Activated CD8-positive, alpha-beta memory T cell treated with anti-CD3 and anti-CD28 coated beads for 24 hours (primary cell): ENCODE data around the gene CBX7.

Experiments used
- DNase-seq: peaks from one replicate; pipeline ENCODE4 v3.0.0-alpha.2; 2020

Gene CBX7

GRCh38 chr22:39122772-39123470 is 29.6 kb downstream of the CBX7 start:
- no peak for DNase-seq

GRCh38 chr22:39120983-39121382 is 31.5 kb downstream of the CBX7 start:
- no peak for DNase-seq

DNA sequence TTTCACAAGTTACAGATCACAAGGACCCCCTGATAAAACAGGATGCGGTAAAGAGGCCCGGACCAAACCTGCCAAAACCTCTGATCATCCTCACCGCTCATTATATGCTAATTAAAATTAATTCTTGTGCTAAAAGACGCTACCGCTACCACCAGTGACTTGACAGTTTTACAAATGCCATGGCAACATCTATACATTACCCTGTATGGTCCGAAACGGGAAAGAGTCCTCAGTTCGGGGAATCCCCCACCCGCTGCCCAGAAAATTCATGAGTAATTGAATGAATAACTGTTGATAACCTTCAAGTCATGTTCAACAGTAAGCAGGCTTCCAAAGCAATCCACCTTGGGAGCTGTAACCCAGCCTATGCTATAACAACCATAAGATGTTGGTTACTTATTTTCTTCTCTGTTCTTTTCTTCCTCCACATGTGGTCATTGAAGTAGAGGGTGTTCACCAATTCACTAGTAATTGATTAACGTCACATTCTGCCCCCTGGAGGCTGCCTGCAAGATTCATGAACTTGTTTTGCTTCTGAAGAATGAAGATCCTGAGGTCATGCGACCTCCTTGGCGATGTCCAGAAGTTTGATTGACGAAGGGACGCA is 34.8 kb downstream of the CBX7 start:
- DNase-seq, result peak; percentile 84

- DNase-seq, result peak; percentile 67
These were observed 36.4 kb downstream of the CBX7 start for GRCh38 chr22:39115977-39116621.

DNA sequence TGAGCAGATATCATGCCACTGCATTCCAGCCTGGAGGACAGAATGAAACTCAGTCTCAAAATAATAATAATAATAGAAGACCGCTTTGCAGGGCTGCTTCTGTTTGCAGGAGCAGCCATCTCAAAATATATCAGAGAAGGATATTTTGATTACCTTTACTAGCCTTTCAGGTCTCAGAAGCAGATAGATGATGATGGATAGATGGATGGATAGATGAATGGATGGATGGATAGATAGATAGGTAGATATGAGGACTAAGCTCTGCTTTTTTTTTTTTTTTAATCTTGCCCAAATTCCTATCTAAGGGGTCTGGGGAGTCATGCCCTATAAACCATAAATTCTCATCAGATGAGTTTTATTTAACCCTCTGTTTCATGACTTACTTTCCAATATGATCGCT is 36.9 kb downstream of the CBX7 start:
- DNase-seq, result no peak

GRCh38 chr22:39114112-39114511 is 38.4 kb downstream of the CBX7 start:
- DNase-seq, result no peak

DNA sequence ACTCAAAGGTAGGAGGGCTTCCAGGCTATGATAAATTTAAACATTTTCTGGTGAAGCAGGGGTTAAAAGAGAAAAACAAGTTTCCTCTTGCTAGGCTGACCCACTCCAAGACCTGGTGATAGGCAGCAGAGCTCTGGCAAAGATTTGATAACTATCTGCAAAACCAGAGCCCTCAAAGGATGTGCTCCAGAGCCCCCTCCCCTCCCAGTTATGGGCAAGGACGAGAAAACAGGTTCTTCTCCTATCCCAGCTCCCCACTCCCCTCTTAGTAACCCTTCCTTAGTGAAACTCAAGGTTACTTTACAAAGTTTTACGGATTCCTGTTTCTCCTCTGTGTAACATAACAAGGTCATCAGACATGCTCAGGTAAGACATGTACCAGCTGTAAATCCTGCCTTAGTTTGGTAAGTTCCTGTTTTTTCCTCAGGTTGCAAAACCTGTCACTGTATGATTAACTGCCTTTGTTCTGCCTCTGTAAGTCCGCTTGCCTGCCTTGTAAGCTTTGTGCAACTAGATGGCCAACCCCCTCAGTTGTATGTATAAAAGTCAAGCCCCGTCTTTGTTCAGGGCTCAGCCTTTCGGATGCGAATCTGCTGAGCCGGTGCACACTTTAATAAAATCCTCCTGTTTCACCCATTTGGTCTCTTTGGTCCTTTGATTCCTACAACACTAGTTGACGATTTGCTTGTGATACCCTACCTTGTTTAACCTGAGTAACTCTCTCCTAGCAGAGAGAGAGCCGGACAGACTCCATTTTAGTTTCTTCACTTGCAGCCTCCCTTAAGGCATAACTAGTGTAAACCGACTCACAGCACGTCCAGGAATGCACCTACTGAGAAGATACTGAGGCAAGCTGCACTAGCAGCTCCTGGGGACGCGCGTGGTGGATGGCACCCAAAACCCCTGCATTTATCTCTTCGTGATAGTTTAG is 41.6 kb downstream of the CBX7 start:
- no peak for DNase-seq

- DNase-seq, result no peak
These were observed 43.1 kb downstream of the CBX7 start for GRCh38 chr22:39109361-39109760.

GRCh38 chr22:39108487-39108886 is 44.0 kb downstream of the CBX7 start:
- DNase-seq, result no peak

DNA sequence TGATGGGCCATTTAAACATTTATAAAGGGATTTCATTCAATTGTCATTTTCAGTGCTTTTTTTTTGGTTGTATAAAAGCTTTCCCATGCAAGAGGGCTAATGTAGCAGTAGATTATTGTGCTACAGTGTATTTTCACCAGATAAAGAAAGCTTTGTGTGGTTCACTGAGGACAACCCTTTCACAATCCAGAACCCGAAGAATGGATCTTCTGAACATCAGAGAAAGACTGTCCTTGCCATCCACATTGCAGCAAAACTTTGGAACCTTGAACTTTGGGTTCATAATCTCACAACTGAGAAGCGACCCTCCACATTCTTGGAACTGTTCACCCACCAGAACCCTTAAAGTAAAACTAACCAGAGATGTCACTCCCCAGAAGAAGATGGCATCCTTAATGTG is 46.2 kb downstream of the CBX7 start:
- no peak for DNase-seq

DNA sequence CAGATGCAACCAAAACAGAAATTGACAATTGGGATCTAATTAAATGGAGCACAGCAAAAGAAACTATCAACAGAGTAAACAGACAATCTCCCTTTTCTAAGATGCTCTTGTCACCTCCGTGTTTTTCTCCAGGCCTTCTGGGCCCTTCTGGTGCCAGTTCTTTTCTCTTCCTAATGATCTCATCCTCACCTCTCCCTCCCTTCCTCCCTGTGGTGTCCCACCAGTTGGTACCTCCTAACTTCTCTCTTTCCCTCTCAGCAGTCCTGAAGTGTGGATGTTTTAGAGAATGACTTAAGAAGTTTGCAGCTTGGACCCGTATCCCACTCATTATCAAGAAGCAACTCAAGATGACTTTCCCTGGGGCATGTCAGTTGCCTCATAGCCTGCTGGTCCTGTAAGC is 49.0 kb downstream of the CBX7 start:
- DNase-seq, result no peak

- DNase-seq, result no peak
These were observed 51.3 kb downstream of the CBX7 start for GRCh38 chr22:39101226-39101625.

DNA sequence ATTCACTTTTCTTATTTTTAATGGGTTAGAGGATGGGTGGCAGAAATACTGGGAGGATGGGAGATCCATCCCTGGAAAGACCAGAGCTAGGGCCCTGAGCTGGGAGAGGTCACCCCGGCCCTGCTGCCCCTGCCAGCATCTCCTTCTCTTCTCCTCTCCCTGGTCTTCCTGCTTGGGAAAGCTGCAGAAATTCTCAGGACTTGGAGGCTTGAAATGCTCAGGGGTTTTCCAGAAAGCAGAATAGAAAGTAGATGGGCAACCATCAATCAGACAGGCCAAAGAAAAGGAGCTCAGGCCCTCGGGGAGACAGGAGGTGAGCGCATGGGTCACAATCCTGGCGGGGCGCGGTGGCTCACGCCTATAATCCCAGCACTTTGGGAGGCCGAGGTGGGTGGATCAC is 53.9 kb downstream of the CBX7 start:
- DNase-seq, result no peak

- DNase-seq, result no peak
These were observed 54.5 kb downstream of the CBX7 start for GRCh38 chr22:39098026-39098425.

GRCh38 chr22:39097098-39098020 is 55.1 kb downstream of the CBX7 start, which contains the start of gene APOBEC3H:
Gene APOBEC3H (plus strand): TSS chr22:39097244. CDS start chr22:39100279, 3,035 bp downstream.
- no peak for DNase-seq

DNA sequence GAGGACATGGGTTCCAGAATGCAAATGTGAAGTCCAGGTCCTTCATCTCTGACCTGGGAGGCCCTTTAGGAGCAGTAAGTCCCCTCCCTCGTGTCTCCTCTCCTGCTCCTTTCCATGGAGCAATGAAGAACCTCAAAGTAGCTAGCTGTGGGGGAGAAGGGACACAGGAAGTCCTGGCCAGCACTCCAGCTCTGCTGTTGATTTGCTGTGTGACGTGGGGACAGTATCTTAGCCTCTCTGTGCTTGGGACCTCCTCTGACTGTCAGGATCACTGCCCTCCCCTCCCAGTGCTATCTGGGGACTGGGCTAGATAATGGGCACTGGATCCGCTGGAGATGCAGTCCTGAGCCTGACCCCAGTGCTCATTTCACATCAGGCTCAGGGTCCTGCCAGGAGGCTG is 56.5 kb downstream of the CBX7 start:
- no peak for DNase-seq

DNA sequence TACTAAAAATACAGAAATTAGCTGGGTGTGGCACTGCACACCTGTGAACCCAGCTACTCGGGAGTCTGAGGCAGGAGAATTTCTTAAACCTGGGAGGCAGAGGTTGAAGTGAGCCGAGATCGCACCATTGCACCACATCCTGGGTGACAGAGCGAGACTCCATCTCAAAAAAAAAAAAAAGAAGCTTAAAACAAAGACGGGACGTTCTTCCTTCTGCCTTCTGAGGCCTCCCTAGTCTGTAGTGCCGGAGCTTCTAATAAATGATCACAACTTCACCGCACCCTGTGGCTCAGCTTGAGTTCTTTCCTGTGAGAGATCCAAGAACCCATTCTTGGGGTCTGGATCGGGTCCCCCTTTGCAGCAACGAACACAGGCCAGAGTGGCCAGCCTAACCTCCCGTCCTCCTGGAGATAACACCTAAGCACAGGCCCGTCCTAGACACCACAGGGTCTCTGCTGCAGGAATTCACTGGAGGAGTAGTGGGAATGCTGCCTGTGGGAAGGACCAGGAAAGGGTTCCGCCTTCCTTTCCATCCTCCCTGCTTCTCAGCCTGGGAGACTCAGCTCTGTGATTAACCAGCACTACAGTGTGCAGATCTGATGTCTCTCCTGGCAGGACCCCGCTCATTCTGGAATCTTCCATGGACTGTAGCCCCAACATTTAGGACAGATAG is 57.6 kb downstream of the CBX7 start:
- no peak for DNase-seq

DNA sequence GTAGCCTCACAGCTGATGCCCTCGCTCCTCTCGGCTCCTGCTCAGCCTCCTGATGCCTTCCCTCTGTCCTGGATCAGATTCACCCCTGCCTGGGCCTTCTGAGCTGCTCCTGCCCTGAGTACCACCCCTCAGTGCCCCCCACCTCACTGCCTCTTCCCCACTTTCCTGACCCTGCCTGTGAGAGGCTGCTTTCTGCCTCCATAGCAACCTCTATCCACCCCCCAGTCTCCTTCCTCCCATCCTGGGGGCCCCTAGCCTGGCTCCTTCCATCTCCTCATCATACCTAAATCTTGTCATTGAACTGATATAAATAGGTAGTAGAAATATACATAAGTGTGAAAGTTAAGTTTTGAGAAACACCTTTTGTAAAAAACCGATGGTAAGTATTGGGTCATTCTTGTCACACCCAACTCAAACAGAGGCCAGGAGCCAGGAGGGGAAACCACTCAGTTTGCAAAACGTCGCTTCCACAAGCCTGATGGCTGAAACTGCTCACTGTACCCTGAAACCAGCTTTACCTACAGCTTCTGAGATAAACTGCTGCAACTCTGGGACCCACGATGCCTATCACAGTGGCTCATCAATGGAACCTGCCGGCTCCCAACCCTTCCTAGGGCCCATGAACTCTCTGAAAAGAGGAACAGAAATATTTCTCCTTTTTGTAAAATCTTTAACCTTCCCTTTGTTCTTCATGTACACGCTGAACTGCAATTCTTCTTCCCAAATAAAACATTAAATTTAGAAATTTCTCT is 60.2 kb downstream of the CBX7 start:
- no peak for DNase-seq

DNA sequence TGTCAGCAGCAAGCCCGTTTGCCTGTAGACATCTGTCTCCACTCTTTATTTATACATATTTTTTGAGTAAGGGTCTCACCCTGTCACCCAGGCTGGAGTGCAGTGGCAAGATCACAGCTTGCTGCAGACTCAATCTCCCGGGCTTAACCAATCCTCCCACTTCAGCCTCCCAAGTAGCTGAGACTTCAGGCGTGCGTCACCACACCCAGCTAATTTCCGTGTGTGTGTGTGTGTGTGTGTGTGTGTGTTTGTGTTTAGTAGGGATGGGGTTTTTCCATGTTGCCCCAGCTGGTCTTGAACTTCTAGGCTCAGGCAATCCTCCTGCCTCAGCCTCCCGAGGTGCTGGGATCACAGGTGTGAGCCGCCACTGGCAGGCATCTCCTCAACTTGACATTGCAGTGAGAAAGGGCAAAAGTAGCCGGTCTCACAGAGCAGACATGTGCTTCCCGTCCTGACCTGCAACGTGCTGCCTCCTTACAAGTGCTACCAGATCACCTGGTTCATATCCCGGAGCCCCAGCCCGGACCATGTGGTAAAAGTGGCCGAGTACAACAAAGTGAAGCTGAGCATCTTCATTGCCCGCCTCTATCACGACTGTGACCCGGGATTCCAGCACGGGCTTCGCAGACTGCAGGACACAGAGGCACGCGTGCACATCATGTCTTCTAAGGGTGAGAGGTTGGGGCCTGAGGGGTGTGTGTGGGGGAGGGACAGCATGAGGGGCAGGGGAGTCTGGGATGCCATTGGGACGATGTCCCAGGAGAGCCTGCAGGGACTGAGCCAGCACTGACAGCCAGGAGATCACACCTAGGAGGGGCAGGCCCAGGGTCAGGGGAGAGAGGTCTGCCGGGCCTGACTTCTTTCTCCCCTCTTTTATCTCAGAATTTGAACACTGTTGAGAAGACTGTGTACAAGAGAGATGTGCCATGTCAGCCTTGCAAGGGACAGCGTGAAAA is 61.1 kb downstream of the CBX7 start:
- DNase-seq, result no peak
